Heart left ventricle (tissue), 16 donors: Measurements from ENCODE around the gene C11orf97. TPM values are rescaled to one million over a fixed set of nuclear protein-coding genes. Genes with fewer than 3 reads are reported as not detected.

Experiments used
- ATAC-seq, 4 donors: fragments of 200-7000 bp; cut with Tn5 transposase; one replicate each; pipeline ENCODE4 v1.9.1; 2020 to 2022; ENCODE audit warnings: moderate library complexity in 4 of 4, mild to moderate bottlenecking in 3 of 4, moderate number of reproducible peaks in 1 of 4
- DNase-seq, 5 donors: peaks; one replicate each; pipeline ENCODE4 v3.0.0-alpha.2; 2020
- H3K27ac ChIP-seq, 12 donors: fragments of 200-600 bp; sonication (generic) in 4 of 12; one replicate each; pipeline versions ENCODE4 v1.5.0 to v1.8.0; 2016 to 2022; ENCODE audit warnings: mild to moderate bottlenecking in 2 of 12
- H3K27me3 ChIP-seq, 9 donors: fragments of 200-600 bp; sonication (generic) in 2 of 9; one replicate each; pipeline versions ENCODE4 v1.5.1 to v1.8.0; 2016 to 2022; ENCODE audit warnings: mild to moderate bottlenecking in 3 of 9
- H3K36me3 ChIP-seq, 9 donors: fragments of 200-600 bp; sonication (generic) in 2 of 9; one replicate each; pipeline versions ENCODE4 v1.5.0 to v1.8.0; 2018 to 2022; ENCODE audit warnings: mild to moderate bottlenecking in 2 of 9
- H3K4me1 ChIP-seq, 12 donors: fragments of 200-600 bp; sonication (generic) in 4 of 12; one replicate each; pipeline versions ENCODE4 v1.5.0 to v1.8.0; 2016 to 2022; ENCODE audit warnings: mild to moderate bottlenecking in 3 of 12
- H3K4me3 ChIP-seq, 12 donors: fragments of 200-600 bp; sonication (generic) in 4 of 12; one replicate each; pipeline versions ENCODE4 v1.5.0 to v1.8.0; 2017 to 2022; ENCODE audit warnings: mild to moderate bottlenecking in 9 of 12, moderate library complexity in 4 of 12
- H3K9me3 ChIP-seq, 12 donors: fragments of 200-600 bp; sonication (generic) in 4 of 12; one replicate each; pipeline versions ENCODE4 v1.5.0 to v1.8.0; 2016 to 2022; ENCODE audit warnings: mild to moderate bottlenecking in 1 of 12
- POLR2A ChIP-seq, 2 donors: fragments of 450-650 bp; IDR thresholded peaks; one replicate each; pipeline ENCODE4 v1.6.1; 2017; ENCODE audit warnings: antibody characterized with exemption in 2 of 2, mild to moderate bottlenecking in 2 of 2, moderate library complexity in 2 of 2
- WGBS, 4 donors: extraction: QIAGEN DNeasy Blood & Tissue Kit in 2 of 4; methylation state at CpG; one replicate each; pipeline versions ENCODE4 v1.1.5 to v1.1.7; 2013 to 2018; 5-methylcytosine and 5-hydroxymethylcytosine counted together
- intact Hi-C, 10 donors: fragments of 100-400 bp; cut with DNase I; formaldehyde crosslinking; loops; one replicate each; pipeline versions ENCODE4 v1.11.1 to v1.14.2; 2022
- polyA plus RNA-seq, 2 donors: library from polyadenylated mRNA; stranded (reverse); fragments of 200-250 nt; gene quantifications; one replicate each; pipeline ENCODE4 v1.2.3, GENCODE V29; 2013
- total RNA-seq, 9 donors: library from RNA; depleted of rRNA in 2 of 9; stranded (reverse); fragments of >200 nt in 2 of 9; fragmentation: NEBNext Ultra II Directional in 3 of 9; extraction: Animal tissue kit (Norgen Biotek cat#: 25700) in 3 of 9; gene quantifications; one replicate each; pipeline versions ENCODE4 v1.1.0 to v1.2.4, GENCODE V29; 2016 to 2023
- TF ChIP-seq, protein P1 (sequence below), 12 donors: fragments of 200-600 bp; sonication (generic) in 4 of 12; IDR thresholded peaks; one replicate each; pipeline versions ENCODE4 v1.5.0 to v1.8.0; 2018 to 2022; ENCODE audit warnings: antibody characterized with exemption in 12 of 12, mild to moderate bottlenecking in 5 of 12
- donor health status: ischemic (EF 13 %, LVEDD 7.1; RV severe dilation, severe dysfunction).
- donor health status: healthy with polysubstance abuse.
- donor health status: DM: no; HTN: yes; CAD: no.
- donor health status: DM: no; HTN: no; CAD: no.
- donor health status: ischemic (EF 25% LVEDD 6.9; RV normal size, moderate dysfunction).
- donor health status: ischemic (EF 25% LVEDD 5.7; RV mildly dilated, moderate dysfunction).
- donor health status: healthy.
- donor health status: DM: yes; HTN: yes; CAD: no.
- donor health status: ischemic (EF 35%, LVEDD 5.7; RV mildly dilated, moderate dysfunction).
- donor health status: nonischemic (EF 11% LVEDD 7.7; RV severe dilation, severe dysfunction).
- donor health status: DM: yes; HTN: yes; CAD: no.
- donor health status: PGD.
- donor health status: ischemic (EF 29% LVEDD 5.4; RV normal size, mild dysfunction).
- donor health status: nonischemic (EF 23%, LVEDD 6.1; RV moderate dilation, normal function).

Gene C11orf97
- total and polyA plus RNA-seq, 11 donors, result not detected

- Histone ChIP-seq H3K27me3 (no peaks in the 10 kb centered on the region), H3K4me3 (peak overlapping the region; percentile 41 to 92 (median 77)), H3K27ac (peak overlapping the region in 3 of 12 donors; percentile 97 to 99 (median 98)), H3K9me3 (no peaks in the 10 kb centered on the region), H3K4me1 (peaks cover 0 to 69% (median 29%) of the 10 kb centered on the region in 12 donors), H3K36me3 (peaks cover 0 to 5% (median 0%) of the 10 kb centered on the region in 9 donors)
- TF ChIP-seq, protein P1, sequence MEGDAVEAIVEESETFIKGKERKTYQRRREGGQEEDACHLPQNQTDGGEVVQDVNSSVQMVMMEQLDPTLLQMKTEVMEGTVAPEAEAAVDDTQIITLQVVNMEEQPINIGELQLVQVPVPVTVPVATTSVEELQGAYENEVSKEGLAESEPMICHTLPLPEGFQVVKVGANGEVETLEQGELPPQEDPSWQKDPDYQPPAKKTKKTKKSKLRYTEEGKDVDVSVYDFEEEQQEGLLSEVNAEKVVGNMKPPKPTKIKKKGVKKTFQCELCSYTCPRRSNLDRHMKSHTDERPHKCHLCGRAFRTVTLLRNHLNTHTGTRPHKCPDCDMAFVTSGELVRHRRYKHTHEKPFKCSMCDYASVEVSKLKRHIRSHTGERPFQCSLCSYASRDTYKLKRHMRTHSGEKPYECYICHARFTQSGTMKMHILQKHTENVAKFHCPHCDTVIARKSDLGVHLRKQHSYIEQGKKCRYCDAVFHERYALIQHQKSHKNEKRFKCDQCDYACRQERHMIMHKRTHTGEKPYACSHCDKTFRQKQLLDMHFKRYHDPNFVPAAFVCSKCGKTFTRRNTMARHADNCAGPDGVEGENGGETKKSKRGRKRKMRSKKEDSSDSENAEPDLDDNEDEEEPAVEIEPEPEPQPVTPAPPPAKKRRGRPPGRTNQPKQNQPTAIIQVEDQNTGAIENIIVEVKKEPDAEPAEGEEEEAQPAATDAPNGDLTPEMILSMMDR (IDR thresholded peaks at IDR 0.05), result no peak
- no peak for TF ChIP-seq POLR2A (IDR thresholded peaks at IDR 0.05)
- ATAC-seq (no peak), DNase-seq (peak in 4 of 5 donors; percentile 26 to 73 (median 34))
- 70 to 81% (median 75%) methylated on average over 50 to 54 of the region's 54 CpGs for WGBS, 4 donors
- intact Hi-C loops, result no loop called here
Observed at GRCh38 chr11:94545264-94546161, 33.3 kb downstream of the C11orf97 start.

DNA sequence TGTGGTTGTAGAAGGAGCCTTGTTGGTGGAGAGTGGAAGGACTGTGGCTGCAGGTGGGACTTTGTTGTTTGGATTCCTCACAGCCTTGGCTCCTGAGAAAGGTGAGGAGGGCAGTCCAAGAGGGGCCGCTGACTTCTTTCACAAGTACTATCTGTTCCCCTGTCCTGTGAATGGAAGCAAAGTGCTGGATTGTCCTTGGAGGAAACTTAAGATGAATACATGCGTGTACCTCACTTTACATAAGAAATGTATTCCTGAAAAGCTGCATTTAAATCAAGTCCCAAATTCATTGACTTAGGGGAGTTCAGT lies 33.9 kb downstream of the C11orf97 start:
- Histone ChIP-seq H3K4me1 (peaks cover 0 to 74% (median 29%) of the 10 kb centered on the region in 12 donors), H3K36me3 (peaks cover 0 to 5% (median 0%) of the 10 kb centered on the region in 9 donors), H3K4me3 (peak overlapping the region in 8 of 12 donors; percentile 59 to 92 (median 77)), H3K27me3 (no peaks in the 10 kb centered on the region), H3K27ac (peak overlapping the region in 1 of 12 donors; percentile 99), H3K9me3 (no peaks in the 10 kb centered on the region)
- TF ChIP-seq POLR2A (IDR thresholded peaks at IDR 0.05), result no peak
- TF ChIP-seq, protein P1 (IDR thresholded peaks at IDR 0.05), result no peak
- intact Hi-C loops, result no loop called here
- ATAC-seq (no peak), DNase-seq (no peak)
- 84 to 96% (median 93%) methylated on average over 2 of the region's 2 CpGs for WGBS, 4 donors

DNA sequence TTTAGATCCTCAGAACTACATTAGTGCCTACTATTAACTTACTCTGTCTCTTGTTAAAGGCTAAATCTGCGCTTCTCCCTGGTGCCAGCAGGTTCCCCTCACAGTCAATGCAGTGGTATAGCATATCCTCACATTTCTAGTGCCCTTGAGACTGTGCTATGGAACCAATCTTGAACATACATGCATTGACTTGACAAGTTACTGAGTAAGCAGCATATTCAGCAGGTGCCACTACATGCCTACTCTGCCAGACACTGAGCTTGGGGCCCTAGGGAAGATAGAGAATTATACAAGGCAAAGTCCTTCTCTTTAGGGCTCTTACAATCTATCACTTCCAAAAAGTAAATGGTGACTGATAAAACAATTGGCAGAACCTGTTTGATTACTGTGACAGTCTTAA lies 34.6 kb downstream of the C11orf97 start:
- Histone ChIP-seq H3K27me3 (no peaks in the 10 kb centered on the region), H3K9me3 (no peaks in the 10 kb centered on the region), H3K36me3 (peaks cover 0 to 5% (median 0%) of the 10 kb centered on the region in 9 donors), H3K27ac (no peak overlapping the region), H3K4me1 (peaks cover 0 to 81% (median 29%) of the 10 kb centered on the region in 12 donors), H3K4me3 (peak overlapping the region in 4 of 12 donors; percentile 77 to 92 (median 84))
- TF ChIP-seq, protein P1 (IDR thresholded peaks at IDR 0.05), result no peak
- no peak for TF ChIP-seq POLR2A (IDR thresholded peaks at IDR 0.05)
- intact Hi-C loops, result no loop called here
- 87 to 96% (median 94%) methylated on average over 1 of the region's 1 CpG for WGBS, 4 donors
- ATAC-seq (no peak), DNase-seq (no peak)

GRCh38 chr11:94549146-94549545 lies 36.9 kb downstream of the C11orf97 start:
- H3K9me3 ChIP-seq, result no peaks in the 10 kb centered on the region
- peaks cover 0 to 72% (median 25%) of the 10 kb centered on the region in 12 donors for H3K4me1 ChIP-seq
- intact Hi-C loops, result no loop called here
- H3K36me3 ChIP-seq, result peaks cover 0 to 5% (median 0%) of the 10 kb centered on the region in 9 donors
- TF ChIP-seq POLR2A (IDR thresholded peaks at IDR 0.05), result no peak
- TF ChIP-seq, protein P1 (IDR thresholded peaks at IDR 0.05), result no peak
- ATAC-seq (no peak), DNase-seq (no peak)
- no peaks in the 10 kb centered on the region for H3K27me3 ChIP-seq
- no peak overlapping the region for H3K4me3 ChIP-seq
- 65 to 78% (median 71%) methylated on average over 5 of the region's 5 CpGs for WGBS, 4 donors
- H3K27ac ChIP-seq, result no peak overlapping the region
